GM18951 (cell line): ENCODE data around the gene NIPBL.

Experiments
- POLR2A ChIP-seq: IDR thresholded peaks from 4 replicates; pipeline ENCODE4 v1.6.1; 2011; ENCODE audit warnings: mild to moderate bottlenecking; ENCODE audit not compliant: insufficient read length, insufficient read depth; ENCODE audit errors: extremely low read depth
- in situ Hi-C: fragments of 300-500 bp; cut with MboI; formaldehyde crosslinking; loops from one replicate; pipeline ENCODE4 v1.12.0; 2022; ENCODE audit warnings: low sequenced_read_pairs, mixed read lengths, inconsistent platforms; ENCODE audit not compliant: unreplicated experiment

NIPBL gene

DNA sequence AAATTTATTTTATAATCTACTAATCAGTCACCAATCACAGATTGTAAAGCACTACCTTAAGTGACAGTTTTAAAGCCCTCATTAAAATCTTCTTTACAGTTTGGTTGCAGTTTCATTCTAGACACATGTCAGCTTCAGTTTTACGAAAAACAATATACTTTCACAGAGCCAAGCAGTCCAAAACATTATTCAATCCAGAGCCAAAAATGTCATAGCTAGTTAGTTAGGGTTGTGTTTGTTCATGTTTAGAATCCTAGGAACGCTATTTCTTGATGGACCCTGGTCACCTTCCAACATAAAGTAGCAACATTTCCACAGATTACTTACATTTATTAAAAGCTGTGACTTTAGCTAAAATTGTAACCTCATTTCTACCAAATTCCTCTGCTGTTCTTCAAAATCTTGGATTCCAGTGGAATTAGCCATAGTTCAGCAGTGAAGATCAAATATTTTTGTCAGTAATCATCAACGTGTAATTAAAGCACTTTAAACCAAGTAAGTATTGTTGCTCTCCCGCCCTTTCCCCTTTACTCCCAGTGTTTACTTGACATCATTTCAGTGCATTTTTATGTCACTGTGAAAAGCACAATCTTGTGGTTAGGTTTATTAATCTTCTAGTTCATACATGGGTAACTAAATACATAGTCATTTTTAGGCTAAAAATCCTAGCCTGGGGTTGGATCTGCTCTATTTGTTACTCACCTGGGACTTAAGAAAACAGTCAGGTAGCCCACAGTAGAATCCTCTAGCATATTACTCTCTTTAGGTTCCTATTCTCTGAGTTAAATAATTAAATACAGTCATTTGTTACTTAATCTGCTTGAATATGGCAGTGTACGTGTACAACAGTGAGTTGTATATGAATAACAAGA is 74.3 kb downstream of the NIPBL start:
- no peak for TF ChIP-seq POLR2A
- in situ Hi-C loops: no loop called here

DNA sequence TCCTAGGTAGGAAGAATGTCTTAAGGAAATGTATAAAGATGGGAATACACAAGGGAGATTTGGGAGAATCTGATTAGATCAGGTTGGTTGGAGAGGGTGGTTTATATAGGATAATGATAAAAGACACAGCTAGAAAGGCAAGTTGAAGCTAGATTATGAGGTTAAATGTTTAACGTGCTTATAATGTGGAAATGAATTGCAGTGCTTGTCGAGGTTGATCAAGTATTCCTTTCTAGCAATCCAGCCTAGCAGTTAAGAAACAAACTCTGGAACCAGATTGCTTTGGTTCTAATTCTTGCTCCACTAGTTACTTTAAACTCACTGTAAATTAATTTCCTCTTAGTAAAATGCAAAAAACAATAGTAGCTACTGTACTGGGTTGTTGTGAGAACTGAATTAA is 76.5 kb downstream of the NIPBL start:
- TF ChIP-seq POLR2A: no peak
- in situ Hi-C loops: no loop called here

- in situ Hi-C loops: no loop called here
- no peak for TF ChIP-seq POLR2A
These were observed 81.5 kb downstream of the NIPBL start for GRCh38 chr5:36957953-36958537.

- no peak for TF ChIP-seq POLR2A
- in situ Hi-C loops: no loop called here
These were observed 82.0 kb downstream of the NIPBL start for GRCh38 chr5:36958612-36959011.

GRCh38 chr5:36965179-36965578 is 88.6 kb downstream of the NIPBL start:
- in situ Hi-C loops: no loop called here
- TF ChIP-seq POLR2A: no peak

DNA sequence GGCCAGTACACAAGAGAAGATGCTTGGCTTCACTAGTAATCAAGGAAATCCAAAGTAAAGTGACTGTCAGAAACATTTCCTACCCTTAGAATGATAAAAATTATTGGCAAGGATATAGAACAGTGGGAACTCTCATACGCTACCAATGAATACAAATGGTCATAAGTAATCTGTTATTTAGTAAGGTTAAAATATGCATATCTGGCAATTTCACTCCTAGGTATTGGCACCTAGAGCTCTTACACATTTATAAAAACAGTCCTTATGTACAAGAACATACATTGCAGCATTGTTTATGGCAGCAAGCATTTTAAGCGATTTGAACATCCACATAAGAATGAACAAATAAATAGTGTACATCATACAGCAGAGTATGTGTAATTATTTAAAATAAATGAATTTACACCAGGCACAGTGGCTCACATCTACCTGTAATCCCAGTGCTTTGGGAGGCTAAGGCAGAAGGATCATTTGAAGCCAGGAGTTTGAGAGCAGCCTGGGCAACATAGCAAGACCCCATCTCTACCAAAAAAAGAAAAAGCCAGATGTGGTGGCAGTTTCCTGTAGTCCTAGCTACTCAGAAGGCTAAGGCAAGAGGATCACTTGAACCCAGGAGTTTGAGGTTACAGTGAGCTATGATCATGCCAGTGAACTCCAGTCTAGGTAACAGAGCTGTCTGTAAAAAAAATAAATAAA is 93.3 kb downstream of the NIPBL start:
- in situ Hi-C loops: no loop called here
- no peak for TF ChIP-seq POLR2A

DNA sequence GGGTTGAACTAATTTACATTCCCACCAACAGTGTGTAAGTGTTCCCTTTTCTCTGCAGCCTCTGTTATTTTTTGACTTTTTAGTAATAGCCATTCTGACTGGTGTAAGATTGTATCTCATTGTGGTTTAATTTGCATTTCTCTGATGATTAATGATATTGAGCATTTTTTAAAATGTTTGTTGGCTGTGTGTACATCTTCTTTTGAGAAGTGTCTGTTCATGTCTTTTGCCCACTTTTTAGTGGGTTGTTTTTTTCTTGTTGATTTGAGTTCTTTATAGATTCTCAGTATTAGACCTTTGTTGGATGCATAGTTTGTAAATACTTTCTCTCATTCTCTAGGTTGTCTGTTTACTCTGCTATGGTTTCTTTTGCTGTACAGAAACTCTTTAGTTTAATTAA is 101.6 kb downstream of the NIPBL start:
- no peak for TF ChIP-seq POLR2A
- in situ Hi-C loops: no loop called here

DNA sequence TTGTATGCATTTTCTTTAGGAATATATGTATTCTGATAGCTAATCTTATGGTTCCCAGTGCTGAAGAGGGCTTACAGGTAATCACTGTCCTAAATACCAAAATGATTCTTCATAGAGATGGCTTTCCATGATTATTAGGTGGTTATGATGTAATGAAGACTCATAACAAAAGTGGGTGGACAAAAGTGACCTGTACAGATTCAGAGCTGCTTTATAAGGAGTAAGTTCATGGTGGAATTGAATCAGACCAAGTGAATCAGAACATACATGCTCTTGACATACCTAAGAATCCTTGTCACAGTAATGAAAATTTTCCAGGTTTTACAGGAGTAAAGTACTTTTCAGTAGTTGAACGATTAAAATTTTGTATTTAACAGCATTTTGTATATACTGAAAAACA is 105.6 kb downstream of the NIPBL start:
- TF ChIP-seq POLR2A: no peak
- in situ Hi-C loops: no loop called here

GRCh38 chr5:36985387-36985786 is 108.8 kb downstream of the NIPBL start:
- no peak for TF ChIP-seq POLR2A
- in situ Hi-C loops: no loop called here

- TF ChIP-seq POLR2A: no peak
- in situ Hi-C loops: no loop called here
These were observed 111.8 kb downstream of the NIPBL start for GRCh38 chr5:36988396-36988795.

DNA sequence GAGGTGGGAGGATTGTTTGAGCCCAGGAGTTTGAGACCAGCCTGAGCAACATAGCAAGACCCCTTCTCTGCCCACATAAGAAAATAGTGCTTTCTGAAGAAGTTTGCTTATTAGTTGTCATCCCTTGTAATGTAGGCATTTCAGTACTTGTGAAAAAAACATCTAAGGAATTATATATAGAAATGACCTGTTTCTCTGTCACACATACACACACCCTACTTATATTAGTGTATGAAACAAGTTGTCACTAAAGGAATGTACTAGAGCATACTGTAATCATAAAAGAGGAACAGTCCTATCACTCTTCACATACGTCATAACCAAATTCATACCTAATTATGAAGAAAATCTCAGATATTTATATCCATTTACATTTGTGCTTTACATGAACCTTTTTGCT is 122.0 kb downstream of the NIPBL start:
- TF ChIP-seq POLR2A: no peak
- in situ Hi-C loops: no loop called here

DNA sequence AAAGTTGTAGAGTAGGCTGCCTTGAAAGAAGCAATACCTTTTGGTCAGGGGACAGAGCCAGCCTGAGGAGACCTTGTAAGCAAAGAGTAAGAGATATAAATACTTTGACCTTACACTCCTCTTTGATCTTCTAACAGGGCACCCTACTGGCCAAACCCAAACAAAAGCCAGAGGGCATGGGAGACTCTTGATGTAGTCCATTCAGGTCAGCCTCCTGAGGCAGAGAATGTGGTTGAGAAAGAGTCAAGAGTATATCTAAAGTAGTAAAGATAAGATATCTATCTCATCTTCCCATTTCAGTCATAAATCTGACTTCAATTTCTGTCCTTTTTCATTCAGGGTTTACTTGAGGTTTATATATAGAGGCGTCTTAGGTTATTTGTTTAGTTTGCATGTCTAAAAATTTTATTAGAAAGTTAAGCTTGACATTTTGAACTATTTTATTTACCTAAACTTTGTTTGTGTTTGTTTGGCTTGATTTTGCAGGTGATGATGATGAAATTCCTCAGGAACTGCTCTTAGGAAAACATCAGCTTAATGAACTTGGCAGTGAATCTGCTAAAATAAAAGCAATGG is 125.7 kb downstream of the NIPBL start:
- TF ChIP-seq POLR2A: no peak
- in situ Hi-C loops: loop anchor here (10.0 kb wide), 1 partner anchor 257 kb away; no protein-coding TSS in a partner anchor

GRCh38 chr5:37005252-37005651 is 128.7 kb downstream of the NIPBL start:
- no peak for TF ChIP-seq POLR2A
- in situ Hi-C loops: loop anchor here (10.0 kb wide), 1 partner anchor 260 kb away; no protein-coding TSS in a partner anchor
